ENCODE data around the gene DNAH1.

Gene DNAH1

DNA sequence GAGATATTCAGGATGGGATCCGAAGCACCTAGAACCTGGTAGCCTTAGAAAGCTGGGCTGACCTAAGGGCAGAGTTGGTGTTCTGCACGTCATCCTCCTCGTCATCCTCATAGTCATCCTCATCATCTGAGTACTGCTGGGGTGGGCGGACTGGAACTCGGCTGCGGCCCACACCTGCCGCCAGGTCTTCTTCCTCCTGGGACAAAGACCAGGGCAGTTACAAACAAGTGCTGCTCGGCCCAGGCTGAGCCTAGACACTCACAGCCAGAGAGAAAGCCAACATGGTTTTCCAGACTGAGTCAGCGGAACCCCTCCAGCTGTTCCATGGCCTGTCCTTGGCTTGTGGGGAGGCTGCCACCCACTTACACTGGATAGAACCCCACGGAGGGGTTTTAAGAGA is 88.3 kb downstream of the DNAH1 start:
- DNase-seq (ENCODE audit: low spot score), result no peak

GRCh38 chr3:52405066-52405465 is 88.9 kb downstream of the DNAH1 start:
- no peak for DNase-seq (ENCODE audit: low spot score)

DNA sequence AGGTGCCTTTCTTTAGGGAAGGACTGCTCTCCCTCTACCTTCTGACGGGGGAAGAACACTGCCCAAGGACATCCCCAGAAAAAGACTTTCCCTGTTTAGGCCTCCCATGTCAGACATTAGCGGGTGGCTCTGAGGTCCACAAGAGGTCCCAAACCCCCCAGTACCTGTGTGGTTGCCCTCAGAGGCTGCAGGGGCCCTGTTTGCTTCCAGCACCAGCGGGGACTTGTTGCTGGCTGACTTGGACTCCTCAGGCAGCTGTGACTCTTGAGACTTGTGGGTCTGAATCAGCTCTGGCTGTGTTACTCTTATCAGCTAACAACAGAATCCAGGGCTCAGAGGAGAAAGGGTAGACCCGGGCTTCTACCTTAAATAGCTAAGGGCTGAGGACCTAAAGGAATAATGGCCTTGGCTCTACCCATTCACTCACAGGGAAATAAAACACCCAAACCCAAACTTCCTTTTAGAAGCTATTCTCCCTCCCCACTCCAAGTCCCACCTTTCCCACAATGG is 89.5 kb downstream of the DNAH1 start:
- no peak for DNase-seq (ENCODE audit: low spot score)

DNA sequence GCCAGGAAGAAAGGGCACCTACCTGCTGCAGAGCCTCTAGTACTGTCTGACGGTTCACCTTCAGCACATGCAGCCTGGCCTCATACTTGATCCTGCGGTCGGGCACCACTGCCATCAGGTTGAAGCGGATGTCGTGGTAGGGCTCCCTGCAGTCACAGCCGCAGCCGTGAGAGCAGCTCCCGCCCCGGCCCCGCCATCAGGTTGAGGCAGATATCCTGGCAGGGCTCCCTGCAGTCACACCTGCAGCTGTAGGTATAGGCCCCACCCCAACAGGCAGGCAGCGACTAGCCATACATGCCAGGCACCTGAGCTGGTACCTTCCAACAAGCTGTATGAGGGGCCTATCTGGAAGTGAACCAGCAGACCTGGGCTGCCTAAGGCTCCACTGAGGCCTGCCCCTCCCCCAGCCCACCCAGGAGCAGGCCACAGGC is 90.1 kb downstream of the DNAH1 start:
- DNase-seq (ENCODE audit: low spot score), result no peak

GRCh38 chr3:52406791-52407510 is 90.8 kb downstream of the DNAH1 start:
- no peak for DNase-seq (ENCODE audit: low spot score)

DNA sequence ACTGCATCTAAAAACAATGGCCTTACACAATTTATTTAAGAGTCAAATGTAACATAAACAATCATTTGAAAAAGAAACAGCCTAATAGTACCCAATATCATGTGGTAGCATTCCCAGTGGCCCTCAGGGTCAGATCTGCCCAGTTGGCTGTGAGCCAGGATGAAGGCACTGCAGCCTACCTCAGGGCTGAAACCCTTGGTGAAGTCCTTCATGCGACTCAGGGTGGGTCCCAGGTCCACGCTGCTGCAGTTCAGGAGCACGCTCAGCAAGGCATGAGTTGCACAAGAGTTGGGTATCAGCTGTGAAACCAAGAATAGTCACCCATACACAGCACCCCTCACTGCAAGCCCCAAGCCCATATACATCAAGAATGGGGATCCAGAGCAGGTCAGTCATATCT is 91.7 kb downstream of the DNAH1 start:
- no peak for DNase-seq (ENCODE audit: low spot score)

DNA sequence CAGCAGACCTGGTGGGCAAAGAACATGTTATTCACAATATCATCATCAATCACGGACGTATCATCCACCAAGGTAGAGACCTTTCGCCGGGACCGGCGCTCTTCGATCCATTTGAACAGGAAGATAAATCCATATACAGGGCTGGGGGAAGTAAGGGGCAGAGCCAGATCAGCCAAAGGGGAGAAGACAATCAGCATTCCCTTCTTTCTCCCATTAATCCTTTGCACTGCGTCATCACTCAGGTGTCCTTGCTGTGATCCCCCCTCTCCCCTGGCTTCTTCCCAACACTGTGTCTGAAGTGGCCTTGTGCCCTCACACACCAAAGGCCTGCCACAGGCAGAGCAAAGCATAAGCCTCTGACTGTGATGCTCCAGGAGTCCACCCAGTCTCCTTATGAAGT is 92.3 kb downstream of the DNAH1 start:
- no peak for DNase-seq (ENCODE audit: low spot score)

- DNase-seq (ENCODE audit: low spot score), result no peak
Measured at GRCh38 chr3:52415800-52416199, 99.7 kb downstream of the DNAH1 start.

- no peak for DNase-seq (ENCODE audit: low spot score)
Measured at GRCh38 chr3:52420388-52420787, 104.3 kb downstream of the DNAH1 start.

DNA sequence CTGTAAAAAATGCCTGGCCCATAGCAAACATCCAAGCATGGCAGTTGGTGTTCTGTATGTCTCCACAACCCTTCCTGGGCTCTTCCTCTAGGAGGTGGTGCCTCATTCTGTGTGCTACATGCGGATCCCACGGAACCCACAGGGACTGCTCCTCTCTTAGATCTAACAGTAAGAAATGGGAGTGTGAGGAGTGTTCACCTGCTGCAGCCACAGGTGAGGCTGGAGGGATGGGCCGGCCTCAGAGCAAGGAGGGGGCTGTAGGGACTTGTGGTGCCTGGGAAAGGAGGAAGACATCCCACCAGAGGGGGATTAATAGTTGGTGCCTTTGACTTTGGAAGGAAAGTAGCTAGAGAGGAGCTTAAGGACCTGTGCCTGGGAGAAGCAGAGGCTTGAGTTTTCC is 106.5 kb downstream of the DNAH1 start:
- DNase-seq (ENCODE audit: low spot score), result no peak

DNA sequence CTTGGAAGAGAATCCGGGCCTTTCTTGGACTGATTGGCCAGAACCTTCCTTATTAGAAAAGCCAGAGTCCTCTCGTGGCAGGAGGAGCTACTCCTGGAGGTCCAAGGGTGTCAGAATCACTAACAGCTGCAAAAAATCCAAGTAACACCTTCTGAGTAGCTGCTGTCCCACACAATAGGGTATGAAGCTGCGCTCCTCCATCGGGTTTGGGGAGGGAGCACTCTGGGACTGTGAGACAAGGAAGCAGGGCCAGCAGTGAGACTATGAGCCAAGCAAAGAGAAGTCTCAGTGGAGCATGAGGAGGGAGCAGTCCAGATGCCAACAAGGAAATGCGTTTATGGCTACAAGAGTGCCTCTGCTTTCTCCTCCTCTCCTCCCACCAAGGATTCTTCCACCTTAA is 107.1 kb downstream of the DNAH1 start:
- no peak for DNase-seq (ENCODE audit: low spot score)

DNA sequence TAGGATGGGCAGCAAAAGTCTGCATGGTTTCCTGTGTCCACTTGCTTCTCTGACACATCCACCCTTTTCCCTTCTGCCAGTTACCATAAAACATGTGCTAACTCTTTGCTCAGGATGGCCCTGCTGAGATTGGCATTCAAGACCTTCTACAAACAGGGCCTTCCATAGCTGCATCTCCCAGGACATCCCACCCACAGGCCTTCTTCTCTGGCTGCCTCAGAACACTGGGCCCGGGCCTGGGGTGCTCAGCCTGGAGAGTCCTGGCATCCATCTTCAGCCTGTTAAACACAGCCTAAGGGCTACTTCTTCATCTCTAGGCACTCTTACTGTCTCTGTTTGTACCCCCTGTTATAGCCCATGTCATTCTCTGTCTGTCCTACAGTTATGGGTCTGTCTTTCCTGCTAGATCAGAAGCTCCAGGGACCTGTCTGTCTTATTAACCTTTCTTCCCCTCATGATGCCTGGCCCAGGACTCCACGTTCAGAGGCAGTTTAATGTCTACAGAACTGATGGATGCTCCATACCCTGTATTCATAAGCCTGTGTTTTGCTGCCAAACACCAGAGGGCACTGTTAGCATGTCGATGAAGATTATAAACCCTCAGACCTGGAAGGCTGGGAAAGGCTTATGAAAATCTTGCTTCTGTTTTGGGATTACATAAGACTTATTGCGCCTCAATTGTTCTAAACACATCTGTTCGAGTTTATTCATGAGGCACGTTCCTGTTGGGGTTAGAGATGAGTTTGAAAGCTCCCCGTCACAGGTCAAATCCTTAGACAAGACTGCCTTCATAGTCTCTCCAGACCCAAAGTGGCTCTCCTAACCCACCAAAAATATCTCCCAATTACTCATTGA is 112.3 kb downstream of the DNAH1 start:
- peak; percentile 80 for DNase-seq (ENCODE audit: low spot score)

- no peak for DNase-seq (ENCODE audit: low spot score)
Measured at GRCh38 chr3:52429031-52429430, 112.9 kb downstream of the DNAH1 start.

DNA sequence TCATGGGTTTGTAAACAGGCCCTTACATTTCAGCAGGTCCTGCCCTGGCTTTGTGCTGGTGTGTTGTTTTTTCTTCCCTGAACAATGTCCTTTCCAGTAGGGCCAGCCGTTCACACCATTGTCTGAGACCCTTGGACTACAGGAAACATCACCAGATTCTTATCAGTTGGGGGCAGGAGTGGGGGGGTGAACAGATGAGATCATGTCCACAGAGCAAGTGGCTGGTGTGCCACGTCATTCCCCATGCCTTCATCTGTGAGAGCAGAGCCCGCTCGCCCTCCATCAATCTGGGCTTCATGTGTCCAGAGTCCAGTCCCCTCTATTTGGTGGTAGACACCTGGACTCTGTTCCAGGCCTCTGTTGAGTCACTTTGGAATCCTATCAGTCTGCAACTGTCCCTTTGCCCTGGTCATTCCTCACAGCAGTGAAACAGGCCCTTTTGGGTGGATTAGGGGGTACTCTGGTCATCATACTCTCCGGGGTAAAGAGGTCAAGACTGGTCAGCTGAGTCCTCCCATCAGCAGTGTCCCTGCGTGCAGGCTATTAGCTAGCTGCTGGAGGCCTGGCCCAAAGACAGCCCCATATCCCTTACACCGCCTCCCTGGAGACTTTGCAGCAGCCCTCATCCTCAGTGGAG is 113.8 kb downstream of the DNAH1 start:
- peak; percentile 92 for DNase-seq (ENCODE audit: low spot score)

DNA sequence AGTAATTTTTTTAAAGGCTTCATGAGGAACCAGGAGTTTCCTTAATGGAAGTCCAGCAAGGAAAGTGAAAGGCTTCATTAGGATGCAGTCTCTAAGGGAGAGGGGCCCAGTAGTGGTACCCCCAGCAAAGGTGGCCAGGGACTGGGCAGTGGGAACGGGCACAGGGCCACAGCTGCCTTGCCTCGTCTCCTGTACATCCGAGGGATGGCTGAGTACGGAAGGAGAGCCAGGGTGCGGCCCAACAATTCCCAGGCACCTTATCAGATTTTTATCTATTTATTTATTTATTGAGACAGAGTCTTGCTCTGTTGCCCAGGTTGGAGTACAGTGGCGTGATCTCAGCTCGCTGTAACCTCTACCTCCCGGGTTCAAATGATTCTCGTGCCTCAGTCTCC is 114.3 kb downstream of the DNAH1 start:
- no peak for DNase-seq (ENCODE audit: low spot score)

GRCh38 chr3:52431459-52432223 is 115.5 kb downstream of the DNAH1 start:
- no peak for DNase-seq (ENCODE audit: low spot score)

DNA sequence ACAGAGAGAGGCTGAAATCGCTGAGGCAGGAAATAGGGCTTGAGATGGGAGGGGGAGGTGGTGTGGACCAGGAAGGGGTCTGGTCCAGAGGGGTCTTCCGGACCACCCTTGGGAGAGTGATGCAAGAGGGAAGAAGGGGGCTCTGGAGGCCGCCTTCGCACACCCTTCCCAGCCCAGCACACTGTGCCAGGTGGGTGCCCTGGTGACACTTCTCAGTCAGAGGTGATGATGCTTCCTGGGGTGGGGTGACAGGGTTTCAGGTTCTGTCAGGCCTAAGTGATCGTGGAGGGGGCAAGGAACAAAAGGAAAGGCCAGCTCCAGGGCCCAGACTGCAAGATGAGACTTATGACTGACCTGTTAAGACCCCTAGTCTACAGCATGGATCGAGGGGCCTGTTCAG is 116.1 kb downstream of the DNAH1 start:
- DNase-seq (ENCODE audit: low spot score), result no peak

- DNase-seq (ENCODE audit: low spot score), result no peak
Measured at GRCh38 chr3:52432691-52433141, 116.6 kb downstream of the DNAH1 start.

GRCh38 chr3:52433328-52433995 is 117.3 kb downstream of the DNAH1 start:
- no peak for DNase-seq (ENCODE audit: low spot score)

GRCh38 chr3:52433996-52434479 is 117.9 kb downstream of the DNAH1 start:
- no peak for DNase-seq (ENCODE audit: low spot score)

DNA sequence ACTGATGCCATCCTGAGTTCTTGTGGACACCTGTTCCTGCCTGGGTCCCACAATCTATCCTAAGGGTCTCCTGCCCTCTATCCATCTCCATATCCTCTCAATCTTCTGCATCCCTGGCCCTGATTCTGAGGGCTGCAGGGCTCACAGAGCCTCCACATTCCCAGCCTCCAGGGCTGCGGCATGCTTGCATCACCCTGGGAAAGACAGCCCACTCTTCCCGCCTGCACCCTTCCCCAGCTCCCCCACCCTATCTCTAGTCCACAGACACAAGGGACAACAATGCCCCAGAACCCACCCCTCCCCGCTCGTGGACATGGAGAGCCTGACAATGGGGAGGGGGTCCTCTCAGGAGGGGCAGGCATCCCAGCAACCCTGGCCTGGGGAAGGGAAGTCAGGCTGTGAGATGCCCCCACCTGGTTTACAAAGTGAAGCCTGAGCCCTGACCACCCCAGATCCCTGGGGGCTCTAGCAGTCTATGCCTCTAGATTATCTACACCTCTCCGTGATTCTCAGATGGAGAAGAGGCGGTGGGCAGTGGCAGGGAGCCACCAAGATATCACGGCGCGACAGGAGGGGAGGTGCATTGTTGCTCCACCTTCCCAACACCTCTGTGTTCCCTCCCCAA is 118.5 kb downstream of the DNAH1 start:
- DNase-seq (ENCODE audit: low spot score), result no peak

Data from kidney capillary endothelial cell (primary cell).